Endothelial cell of coronary artery (primary cell): ENCODE results near the gene ARID4B. TPM values are rescaled to one million over a fixed set of nuclear protein-coding genes. Genes with fewer than 3 reads are reported as not detected.

Experiments used
- total RNA-seq: library from RNA; depleted of rRNA; stranded (reverse); fragments of >200 nt; gene quantifications from 2 replicates; pipeline ENCODE4 v1.2.3, GENCODE V29; 2014

Gene ARID4B, protein sequence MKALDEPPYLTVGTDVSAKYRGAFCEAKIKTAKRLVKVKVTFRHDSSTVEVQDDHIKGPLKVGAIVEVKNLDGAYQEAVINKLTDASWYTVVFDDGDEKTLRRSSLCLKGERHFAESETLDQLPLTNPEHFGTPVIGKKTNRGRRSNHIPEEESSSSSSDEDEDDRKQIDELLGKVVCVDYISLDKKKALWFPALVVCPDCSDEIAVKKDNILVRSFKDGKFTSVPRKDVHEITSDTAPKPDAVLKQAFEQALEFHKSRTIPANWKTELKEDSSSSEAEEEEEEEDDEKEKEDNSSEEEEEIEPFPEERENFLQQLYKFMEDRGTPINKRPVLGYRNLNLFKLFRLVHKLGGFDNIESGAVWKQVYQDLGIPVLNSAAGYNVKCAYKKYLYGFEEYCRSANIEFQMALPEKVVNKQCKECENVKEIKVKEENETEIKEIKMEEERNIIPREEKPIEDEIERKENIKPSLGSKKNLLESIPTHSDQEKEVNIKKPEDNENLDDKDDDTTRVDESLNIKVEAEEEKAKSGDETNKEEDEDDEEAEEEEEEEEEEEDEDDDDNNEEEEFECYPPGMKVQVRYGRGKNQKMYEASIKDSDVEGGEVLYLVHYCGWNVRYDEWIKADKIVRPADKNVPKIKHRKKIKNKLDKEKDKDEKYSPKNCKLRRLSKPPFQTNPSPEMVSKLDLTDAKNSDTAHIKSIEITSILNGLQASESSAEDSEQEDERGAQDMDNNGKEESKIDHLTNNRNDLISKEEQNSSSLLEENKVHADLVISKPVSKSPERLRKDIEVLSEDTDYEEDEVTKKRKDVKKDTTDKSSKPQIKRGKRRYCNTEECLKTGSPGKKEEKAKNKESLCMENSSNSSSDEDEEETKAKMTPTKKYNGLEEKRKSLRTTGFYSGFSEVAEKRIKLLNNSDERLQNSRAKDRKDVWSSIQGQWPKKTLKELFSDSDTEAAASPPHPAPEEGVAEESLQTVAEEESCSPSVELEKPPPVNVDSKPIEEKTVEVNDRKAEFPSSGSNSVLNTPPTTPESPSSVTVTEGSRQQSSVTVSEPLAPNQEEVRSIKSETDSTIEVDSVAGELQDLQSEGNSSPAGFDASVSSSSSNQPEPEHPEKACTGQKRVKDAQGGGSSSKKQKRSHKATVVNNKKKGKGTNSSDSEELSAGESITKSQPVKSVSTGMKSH (N-terminal part only)
- total RNA-seq = 39.7 and 53.5 TPM in 2 replicates

DNA sequence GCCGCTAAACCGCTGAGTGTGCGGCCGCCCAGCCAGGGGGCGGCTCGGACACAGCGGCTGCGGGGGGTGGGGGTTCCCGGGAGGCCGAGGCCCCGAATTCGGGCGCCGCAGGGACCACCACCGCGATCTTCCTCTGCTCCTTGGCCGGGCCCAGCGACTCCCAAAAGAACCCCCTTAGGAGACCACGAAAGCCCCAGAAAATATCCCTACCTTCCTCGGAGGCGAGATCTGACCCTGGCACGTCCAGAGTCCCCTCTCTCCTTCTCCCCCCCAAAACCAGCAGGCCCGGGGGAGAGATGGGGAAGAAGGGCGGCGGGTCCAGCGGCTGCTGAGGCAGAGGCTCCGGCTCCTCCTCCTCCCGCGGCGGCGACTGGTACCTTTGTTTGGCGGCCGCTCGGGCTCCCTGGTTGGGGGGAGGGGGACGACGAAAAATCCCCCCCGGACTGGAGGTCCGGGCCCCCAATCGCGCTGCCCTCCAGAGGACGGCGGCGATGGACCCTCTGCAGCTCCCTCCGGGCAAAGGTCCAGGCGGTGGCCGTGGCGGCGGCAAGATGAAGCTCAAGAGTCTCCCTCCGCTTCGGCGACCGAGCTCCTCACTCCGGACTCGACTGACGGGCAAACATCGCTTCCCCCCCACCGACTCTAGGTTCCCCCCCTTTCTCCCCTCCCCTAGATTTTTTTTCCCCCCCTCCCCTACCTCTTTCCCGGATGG, at the start of gene ARID4B:
Gene ARID4B (minus strand): TSS at position 621 of the 712 bp plus-strand sequence. CDS start 1,260 bp downstream, outside the sequence.

DNA sequence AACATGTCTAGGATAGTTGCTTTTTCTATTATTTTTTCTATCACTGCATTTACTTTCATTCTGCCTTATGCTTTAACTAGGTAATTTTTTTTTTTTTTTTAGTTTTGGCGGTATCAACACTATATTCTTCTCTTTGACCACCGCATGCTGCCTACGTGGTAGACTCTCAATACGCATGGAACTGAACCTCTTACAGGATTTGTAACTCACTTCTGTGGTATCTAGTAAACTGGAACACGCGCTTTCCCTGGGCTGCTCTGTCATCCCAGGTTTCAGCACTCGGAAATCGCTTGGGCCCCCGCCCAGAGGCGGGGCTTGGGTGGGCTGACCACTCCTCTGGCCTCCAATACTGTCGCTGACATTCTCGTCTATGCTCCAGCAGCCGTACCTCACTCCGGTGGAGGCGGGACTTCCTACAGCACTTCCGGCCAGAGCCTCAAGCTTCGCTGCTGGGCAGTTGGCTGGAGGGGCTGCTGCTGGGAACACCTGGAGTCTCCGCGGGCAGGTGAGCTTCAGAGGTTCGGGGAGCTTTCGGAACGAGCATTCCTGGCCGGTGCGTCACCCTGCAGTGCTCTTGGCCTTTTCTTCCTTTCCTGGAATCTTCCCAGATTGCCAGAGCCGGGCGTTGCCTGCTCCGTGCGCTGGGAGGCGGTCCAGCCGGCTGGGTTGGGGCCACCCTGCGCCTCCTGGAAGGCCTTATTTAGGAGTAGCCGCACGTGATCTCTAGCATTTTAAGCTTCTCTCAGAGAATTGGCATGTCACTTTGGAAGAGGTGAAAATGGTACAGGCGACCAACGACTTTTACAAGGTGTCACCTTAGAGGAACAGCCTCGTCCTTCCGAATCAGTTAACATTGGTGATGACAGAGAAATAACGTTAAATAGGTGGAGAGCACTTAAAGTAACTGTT, 39.3 kb upstream of the ARID4B start, which contains the start of gene TBCE:
Gene TBCE (plus strand): TSS at position 428 of the 909 bp plus-strand sequence. CDS start 12,623 bp downstream, outside the sequence.

DNA sequence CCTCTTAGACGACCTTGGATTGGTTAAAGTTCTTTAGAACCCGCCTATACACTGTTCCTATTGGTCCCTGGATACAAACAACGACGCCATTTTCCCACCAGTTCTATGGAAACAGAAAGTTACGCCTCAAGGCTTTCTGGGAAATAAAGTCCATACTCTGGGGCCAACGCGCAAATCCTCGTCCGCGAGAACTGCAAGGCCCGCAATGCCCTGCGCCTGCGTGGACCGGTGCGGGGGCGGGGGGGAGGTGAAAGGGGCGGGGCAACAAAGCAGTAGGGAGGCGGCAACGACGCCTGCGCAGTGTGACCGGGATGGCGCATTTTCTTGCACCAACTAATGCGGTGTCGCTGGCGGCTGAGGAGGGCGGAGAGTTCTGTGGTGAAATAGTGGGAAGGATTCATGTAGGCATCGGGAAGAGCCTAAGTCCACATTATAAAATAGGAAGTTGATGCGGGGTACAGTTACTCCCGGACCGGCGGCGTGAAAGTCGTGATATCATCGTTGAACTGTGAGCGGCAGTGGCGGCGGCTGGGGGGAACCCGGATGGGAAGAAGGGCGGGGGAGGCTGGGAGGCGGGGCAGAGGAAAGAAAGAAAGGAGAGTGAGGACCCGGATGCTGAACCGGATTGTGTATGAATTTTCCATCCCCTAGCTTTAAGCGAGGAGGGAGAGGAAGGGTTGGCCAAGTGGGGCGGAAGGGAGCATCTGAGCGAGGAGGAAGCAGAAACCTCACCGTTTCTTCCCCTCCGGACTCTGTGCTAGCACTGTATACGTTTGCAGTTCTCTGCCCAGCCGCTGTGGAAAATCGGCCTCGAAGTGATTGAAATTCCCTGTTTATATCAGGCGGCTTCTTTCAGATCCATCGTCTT, 526 bp upstream of the ARID4B start, which contains the start of gene GGPS1:
Gene GGPS1 (plus strand): TSS at position 300 of the 868 bp plus-strand sequence. CDS start 6,695 bp downstream, outside the sequence.

GRCh38 chr1:235160957-235161684, 166.9 kb downstream of the ARID4B start, which contains the start of gene RBM34:
Gene RBM34, minus strand, starts transcription at chr1:235161250. Its CDS starts 24 bp downstream, at chr1:235161226.

GRCh38 chr1:235128456-235129328, 199.3 kb downstream of the ARID4B start, which contains the start of gene TOMM20:
Gene TOMM20, minus strand, starts transcription at chr1:235128837. Its CDS starts 122 bp downstream, at chr1:235128715.

Other genes with a start within 250 kb of the ARID4B start
- 69.9 and 83.4 TPM in 2 replicates for gene TOMM20, start 199.3 kb downstream of the ARID4B start, total RNA-seq
- 53.3 and 60.3 TPM in 2 replicates for gene RBM34, start 166.9 kb downstream of the ARID4B start, total RNA-seq
- 17.0 and 21.1 TPM in 2 replicates for gene GGPS1, start 391 bp upstream of the ARID4B start, total RNA-seq
- 17.7 and 22.5 TPM in 2 replicates for gene TBCE, start 39.2 kb upstream of the ARID4B start, total RNA-seq
- gene B3GALNT2, start 176.3 kb upstream of the ARID4B start, total RNA-seq = 48.2 and 53.9 TPM in 2 replicates